Activated T-helper 1 cell treated with Interleukin-2 at 50 U/mL for 16 hours (primary cell): ENCODE results near the gene TSPAN18.

Experiments used
- DNase-seq: peaks from one replicate; pipeline ENCODE4 v3.0.0-alpha.2; 2020; ENCODE audit warnings: low read depth

Gene TSPAN18

DNA sequence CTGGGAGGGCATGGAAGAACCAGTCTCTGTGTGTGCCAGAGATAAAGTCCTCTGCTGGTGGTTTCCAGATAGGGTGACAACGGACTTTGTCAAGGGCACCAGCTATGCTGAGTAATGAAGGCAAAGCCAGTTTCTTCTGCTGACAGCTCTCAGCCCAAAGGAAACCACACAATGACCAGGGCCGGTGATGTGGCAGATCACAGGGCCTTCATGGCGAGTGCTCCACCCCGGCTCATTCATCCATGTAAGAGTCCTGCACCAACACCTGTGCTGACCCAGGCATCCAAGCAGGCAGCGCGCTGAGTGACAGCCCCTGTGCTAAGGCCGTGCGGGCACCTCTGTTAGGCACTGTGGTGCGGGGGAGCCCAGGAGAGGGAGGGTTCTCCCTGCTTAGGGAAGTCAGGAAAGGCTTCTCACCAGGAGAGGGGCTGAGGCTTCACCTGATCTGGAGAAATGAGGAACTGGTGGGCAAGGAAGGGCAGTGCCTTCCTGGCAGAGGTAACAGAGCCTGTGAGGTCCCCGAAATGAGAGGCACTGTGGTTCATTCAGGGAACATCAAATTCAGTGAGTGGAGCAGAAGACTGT is 190.1 kb downstream of the TSPAN18 start:
- DNase-seq: no peak

DNA sequence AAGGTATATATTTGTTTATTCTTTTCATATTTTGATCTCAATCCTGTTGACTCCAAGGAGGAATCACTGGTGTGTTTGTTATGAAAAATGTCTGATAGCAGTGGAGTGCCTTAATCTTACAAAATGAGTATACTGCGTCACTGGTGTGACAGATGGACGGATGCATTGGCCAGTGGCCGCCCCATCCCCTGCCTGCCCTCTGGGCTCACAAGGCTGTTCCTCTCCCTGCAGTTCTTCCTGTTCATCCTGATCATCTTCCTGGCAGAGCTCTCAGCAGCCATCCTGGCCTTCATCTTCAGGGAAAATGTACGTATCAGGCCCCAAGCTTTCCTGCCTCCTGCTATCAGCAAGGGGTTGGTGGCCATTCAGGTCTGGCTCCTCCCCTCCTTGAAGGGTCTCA is 191.0 kb downstream of the TSPAN18 start:
- no peak for DNase-seq

DNA sequence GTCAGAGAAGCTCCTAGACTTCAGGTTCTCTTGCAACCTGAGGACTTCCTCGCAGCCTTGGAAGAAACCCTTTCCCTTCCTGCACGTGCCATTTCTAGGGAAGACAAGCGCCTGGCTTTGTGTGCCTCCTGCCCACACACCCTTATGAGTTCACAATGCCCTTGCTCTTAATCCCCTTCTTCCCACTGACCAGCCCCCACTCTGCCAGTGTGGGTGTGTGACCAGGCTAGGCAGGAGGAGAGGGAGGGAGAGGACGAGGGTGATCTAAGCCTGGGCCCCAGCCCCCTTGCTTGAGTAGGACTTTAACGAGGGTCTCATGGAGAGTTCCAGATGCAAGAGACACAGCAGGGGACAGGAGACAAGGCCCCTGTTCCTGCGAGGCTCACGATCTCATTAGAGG is 193.7 kb downstream of the TSPAN18 start:
- no peak for DNase-seq

- DNase-seq: no peak
Measured at GRCh38 chr11:44923115-44923514, 196.4 kb downstream of the TSPAN18 start.

- no peak for DNase-seq
Measured at GRCh38 chr11:44923806-44924205, 197.0 kb downstream of the TSPAN18 start.

DNA sequence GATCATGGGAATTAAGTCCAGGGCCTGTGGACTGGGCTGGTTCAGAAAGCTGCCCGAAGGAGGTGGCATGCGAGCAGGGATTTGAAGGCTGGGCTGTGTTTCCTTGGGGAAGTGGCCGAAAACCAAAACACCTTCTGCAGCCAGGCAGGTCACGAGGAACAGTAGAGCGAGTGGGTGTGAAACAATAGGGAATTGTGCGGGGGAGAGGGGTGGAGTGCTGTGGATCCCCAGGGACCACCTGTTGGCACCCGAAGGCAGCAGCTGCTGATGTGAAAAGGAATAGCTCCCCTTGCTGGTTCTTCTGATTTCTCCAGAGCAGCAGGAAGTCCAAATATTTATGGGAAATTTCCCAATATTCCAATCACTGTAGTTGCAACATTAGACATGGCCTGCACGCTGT is 199.3 kb downstream of the TSPAN18 start:
- DNase-seq: no peak

DNA sequence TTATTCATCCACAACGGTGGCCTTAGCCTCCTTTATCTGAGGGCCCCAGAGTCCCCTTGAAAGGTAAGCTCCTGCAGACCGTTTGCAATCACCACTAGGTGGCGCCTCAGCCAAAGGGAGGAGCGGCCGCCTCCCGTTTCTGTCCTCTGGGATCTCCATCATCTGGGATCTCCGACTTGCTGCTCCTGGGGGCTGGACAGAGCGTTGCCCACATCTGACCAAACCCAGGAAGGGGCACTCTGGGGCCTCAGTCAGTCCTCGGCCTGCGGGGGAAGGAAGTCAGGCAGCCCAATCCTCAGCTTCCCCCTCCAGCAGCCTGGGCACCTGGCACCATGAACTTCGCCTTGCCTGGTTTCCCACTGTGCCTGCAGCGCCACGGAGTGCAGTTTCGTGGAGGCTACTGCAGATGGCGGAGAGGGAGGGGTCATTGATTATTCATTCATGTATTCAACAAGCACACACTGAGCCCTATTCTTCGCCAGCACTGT is 200.5 kb downstream of the TSPAN18 start:
- peak; percentile 34 for DNase-seq

GRCh38 chr11:44928144-44928543 is 201.4 kb downstream of the TSPAN18 start:
- no peak for DNase-seq

- no peak for DNase-seq
Measured at GRCh38 chr11:44928816-44929215, 202.1 kb downstream of the TSPAN18 start.

DNA sequence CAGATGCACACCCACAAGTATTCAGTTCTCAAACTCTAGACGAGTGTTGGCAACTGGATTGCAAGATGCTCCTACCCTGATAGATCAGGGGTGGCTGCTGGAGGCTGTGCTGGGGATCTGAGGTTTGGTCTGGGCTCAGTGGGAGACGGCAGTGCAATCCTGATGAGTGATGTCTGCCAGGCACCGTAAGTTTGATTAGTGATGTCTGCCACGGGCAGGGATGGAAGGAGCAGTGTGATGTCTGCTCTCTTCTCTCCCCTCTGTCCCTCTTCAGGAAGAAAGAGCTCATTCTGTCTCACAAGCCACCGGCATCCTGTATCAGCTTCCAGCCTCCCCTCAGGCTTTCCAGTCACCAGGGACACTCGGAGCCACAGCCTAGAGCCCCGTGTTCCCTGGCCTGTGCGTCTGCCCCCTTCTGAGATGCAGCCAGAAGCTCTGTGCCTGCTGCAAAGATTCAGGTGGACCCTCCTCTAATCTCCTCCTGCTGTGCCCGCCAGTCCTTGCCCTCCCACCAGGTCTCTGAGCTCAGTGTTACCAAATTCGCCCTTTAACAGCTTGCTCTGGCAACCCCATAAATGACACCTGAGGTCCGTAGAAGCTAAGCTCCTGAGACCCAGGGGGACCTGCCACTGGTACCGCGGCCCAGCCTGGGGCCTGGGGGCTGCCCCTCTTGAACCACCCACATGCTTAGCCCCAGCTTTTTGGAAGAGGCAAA is 204.0 kb downstream of the TSPAN18 start:
- no peak for DNase-seq

DNA sequence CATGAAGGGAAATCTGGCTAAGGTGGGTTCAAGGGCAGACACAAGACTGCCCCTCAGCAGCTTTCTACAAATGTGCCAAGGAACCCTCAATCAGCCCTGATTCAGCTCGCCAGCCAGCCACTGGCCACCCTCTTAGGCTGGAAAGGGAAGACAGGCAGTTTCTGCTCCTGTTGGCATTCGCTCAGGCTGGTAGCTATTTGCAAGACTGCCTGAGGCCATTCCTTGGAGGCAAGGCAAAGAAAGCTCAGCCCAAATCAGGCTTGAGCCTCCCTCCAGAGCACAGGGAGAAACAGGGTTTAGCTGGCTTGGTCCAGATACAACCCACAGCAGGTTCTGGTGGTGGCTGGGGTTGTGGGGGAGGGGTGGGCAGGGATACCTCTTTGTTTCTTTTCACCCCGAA is 204.7 kb downstream of the TSPAN18 start:
- DNase-seq: no peak

DNA sequence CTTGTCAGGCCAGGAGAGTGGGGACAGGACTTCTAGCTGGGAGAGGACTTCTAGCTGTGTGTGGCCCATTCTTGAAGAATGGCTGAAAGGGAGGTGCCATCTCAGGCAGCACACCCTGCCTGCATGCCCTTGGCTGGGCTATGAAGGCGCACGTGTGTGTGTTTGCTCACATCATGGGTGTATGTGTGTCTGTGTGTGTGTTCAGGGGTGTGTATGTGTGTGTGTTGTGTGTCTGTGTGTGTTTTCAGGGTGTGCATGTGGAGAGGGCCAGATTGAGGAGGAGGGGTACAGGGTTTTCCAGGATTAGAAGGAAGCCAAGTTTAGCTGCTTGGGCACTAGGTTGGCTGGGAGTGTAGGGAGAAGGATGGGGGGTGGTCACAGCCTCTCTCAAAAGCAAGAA is 207.3 kb downstream of the TSPAN18 start:
- DNase-seq: no peak

DNA sequence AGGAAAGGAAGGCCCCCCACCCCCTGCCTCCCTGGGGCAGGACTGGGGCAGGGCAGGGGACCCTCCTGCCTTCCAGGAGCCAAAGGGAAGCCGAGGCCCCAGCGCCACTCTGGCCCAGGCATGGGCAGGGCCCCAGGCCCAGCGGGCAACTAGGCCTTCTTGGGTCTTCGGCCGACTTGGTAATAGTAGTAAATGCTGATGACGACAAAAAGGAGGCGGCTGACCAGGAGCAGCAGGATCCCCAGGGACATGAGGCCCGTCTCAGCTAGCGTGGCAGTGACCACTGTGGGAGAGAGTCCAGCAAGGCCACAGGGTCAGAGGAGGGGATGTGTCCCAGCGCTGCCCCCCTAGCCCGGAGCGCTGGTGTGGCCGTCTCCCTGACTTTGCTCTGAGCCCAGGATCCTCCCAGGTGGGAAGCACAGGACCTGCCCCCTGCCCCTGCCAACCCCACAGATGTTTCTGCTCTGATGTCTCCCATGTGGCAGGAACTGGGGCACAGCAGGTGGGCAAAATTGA is 208.0 kb downstream of the TSPAN18 start:
- DNase-seq: no peak

- DNase-seq: peak; percentile 64
Measured at GRCh38 chr11:44936525-44936924, 209.8 kb downstream of the TSPAN18 start.

GRCh38 chr11:44936951-44937543 is 210.3 kb downstream of the TSPAN18 start:
- no peak for DNase-seq

DNA sequence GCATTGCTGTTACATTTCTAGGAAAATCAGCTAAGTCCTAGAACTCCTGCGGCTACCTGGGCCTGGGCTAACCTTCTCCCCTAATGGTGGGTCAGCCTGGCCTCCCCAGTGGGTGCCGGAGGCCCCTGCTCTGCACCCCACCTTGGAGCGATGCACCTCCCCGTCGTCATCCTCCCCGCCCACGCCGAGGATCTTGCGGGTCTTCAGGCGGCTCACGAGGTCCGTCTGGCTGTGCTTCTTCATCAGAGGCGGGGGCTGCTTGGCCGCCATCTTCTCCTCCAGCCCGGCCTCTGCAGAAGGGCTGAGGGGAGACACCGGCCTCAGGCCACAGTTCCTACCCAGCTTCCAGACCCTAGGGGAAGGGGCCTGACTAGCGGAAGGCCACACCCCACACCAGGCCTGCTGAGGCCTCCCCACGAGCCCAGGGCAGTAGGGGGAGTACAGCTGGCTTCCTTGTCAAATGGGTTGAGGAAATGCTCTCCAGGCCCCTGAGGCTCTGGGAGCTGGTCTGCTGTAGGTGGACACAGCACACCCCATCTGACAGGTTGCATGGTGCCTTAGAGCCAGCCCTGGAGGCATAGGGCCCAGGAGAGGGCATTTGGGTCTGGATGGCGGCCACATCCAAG is 211.4 kb downstream of the TSPAN18 start:
- DNase-seq: no peak

DNA sequence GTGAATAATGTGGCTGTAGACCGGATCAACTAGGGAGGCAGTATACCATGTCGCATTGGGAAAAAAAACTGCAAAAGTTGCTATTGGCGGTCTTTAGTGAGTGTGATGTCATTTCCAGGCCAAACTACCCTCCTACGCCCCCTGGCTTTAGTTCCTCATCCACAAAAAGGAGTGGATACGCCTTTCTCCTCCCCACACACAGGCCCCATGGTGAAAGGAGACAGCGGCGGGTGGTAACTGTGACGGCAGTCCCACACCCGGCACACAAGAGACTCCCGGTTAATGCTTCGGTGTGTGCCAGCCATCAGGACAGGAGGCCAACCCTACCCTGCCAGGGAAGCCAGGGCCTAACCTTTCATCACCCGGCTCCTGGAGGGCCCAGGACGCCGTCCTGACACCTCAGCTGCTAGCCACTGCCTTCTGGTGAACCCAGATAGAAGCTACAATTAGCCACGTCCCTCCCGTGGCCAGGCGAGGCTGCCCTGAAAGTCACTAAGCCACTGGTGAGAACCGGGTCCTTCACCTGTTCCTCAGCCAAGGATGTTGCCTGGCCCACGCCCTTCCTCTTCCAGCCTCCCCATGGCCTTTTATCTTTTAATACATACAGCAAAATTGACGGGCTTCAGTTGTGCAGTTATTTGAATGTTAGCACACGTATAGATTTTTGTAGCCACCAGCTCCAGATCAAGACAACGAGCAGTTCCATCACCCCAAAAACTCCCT is 213.1 kb downstream of the TSPAN18 start:
- DNase-seq: no peak

DNA sequence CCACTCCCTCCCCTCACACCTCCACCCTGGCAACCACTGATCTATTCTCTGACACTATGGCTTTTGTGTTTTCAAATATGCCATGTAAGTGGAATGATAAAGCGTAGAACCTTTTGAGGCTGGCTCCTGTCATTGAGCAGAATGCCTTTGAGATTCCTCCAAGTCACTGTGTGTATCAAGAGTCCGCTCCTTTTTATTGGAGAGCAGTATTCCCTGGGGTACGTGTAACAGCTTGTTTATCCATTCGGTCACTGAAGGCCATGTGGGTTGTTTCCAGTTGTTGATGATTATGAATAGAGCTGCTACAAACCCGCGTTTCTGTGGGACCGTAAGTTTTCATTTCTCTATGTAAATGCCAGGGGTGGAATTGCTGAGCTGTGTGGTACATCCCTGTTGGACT is 213.6 kb downstream of the TSPAN18 start:
- DNase-seq: no peak

DNA sequence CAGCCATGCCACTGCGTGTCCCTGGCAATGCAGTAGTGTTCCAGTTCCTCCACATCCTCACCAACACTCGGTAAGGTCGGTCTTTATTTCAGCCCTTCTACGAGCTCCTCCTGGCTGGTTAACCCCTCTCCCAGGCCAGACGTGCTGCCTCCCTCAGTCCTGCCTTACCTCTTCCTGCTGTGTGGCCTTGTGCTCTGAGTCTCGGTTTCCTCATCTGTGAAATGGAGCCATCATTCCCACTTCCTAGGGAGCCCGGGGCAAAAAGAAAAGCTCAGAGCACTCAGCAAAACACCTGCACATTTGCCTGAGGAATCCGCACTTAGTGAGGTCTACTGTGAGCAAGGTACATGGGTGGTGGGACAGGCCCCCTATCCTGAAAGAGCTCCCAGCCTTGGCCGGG is 214.1 kb downstream of the TSPAN18 start:
- DNase-seq: no peak

DNA sequence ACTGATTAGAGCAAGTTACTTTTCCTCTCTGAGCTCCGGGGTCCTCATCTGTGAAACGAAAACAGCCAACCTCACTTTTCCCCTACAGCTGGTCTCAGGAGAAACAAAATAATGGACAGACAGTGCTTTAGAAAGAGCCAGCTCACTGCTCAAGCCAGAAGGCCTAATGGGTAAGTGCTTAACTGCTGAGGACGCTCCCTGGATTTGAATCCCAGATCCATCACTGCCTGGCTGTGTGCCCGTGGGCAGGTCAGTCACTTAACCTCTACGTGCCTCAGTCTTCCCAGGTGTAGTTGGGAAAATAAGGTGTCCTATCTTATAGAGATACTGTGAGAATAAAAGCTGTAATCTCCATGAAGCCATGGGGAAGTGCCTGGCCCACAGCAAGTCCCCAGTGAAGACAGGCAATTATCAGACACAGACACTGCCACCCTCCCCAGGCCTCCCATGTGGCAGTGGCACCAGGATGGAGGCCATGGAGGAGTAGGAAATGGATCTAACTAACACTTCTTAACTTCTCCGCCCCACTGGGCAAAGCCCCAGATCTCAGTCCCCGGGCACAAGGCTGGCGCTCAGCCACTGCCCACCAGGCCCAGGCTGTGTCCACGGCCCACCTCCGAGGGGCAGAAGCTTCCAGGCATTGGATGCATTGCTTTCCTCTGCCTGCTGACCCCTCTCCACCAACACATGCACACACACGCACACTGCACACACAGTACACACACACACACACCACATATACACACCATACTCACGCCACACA is 214.7 kb downstream of the TSPAN18 start:
- DNase-seq: no peak
